Stimulated activated naive CD8-positive, alpha-beta T cell treated with anti-CD3 and anti-CD28 coated beads, Interleukin-15, amount 100 ng/mL, for 72 hours (primary cell): ENCODE results near the gene ROPN1L.

Experiments used
- ATAC-seq: fragments of 150-1000 bp; cut with Tn5 transposase; 2 replicates; pipeline ENCODE4 v1.10.0; 2021; ENCODE audit warnings: mild to moderate bottlenecking, moderate library complexity
- DNase-seq, 2 donors: peaks; one replicate each; pipeline ENCODE4 v3.0.0; 2021 to 2022
- H3K27ac Mint-ChIP-seq, 2 donors: one replicate each; pipeline ENCODE4 v1.8.0; 2022; ENCODE audit warnings: mild to moderate bottlenecking in 2 of 2, mixed read lengths in 2 of 2, moderate library complexity in 2 of 2
- H3K27me3 Mint-ChIP-seq: one replicate; pipeline ENCODE4 v1.8.0; 2022; ENCODE audit warnings: mixed read lengths
- H3K4me1 Mint-ChIP-seq: one replicate; pipeline ENCODE4 v1.8.0; 2022; ENCODE audit warnings: mild to moderate bottlenecking, mixed read lengths
- H3K4me3 Mint-ChIP-seq, 2 donors: one replicate each; pipeline ENCODE4 v1.8.0; 2022; ENCODE audit warnings: mild to moderate bottlenecking in 2 of 2, mixed read lengths in 2 of 2, moderate library complexity in 1 of 2
- H3K9me3 Mint-ChIP-seq, 2 donors: one replicate each; pipeline ENCODE4 v1.8.0; 2022; ENCODE audit warnings: mixed read lengths in 2 of 2

Gene ROPN1L

GRCh38 chr5:10477943-10478342, 36.3 kb downstream of the ROPN1L start:
- H3K9me3 Mint-ChIP-seq = peaks cover 0 to 19% of the 10 kb centered on the region in 2 donors
- no peak overlapping the region for H3K4me3 Mint-ChIP-seq
- no peak overlapping the region for H3K27ac Mint-ChIP-seq
- DNase-seq (no peak), ATAC-seq (no peak)
- H3K4me1 Mint-ChIP-seq = no peaks in the 10 kb centered on the region
- H3K27me3 Mint-ChIP-seq = peaks cover 17% of the 10 kb centered on the region

- peaks cover 0 to 19% of the 10 kb centered on the region in 2 donors for H3K9me3 Mint-ChIP-seq
- no peaks in the 10 kb centered on the region for H3K4me1 Mint-ChIP-seq
- peaks cover 19% of the 10 kb centered on the region for H3K27me3 Mint-ChIP-seq
- DNase-seq = no peak
- H3K4me3 Mint-ChIP-seq = no peak overlapping the region
- no peak for ATAC-seq
- H3K27ac Mint-ChIP-seq = no peak overlapping the region
Measured at GRCh38 chr5:10478436-10478835, 36.8 kb downstream of the ROPN1L start.

GRCh38 chr5:10479154-10479721, 37.6 kb downstream of the ROPN1L start:
- Mint-ChIP-seq H3K27ac (no peak overlapping the region), H3K4me3 (no peak overlapping the region), H3K9me3 (peaks cover 0 to 19% of the 10 kb centered on the region in 2 donors), H3K27me3 (peaks cover 26% of the 10 kb centered on the region), H3K4me1 (no peaks in the 10 kb centered on the region)
- DNase-seq = no peak
- ATAC-seq = no peak

GRCh38 chr5:10480237-10480985, 38.7 kb downstream of the ROPN1L start:
- Mint-ChIP-seq H3K27ac (peak overlapping the region in 1 of 2 donors; percentile 73), H3K27me3 (peaks cover 37% of the 10 kb centered on the region), H3K4me3 (no peak overlapping the region), H3K9me3 (peaks cover 0 to 10% of the 10 kb centered on the region in 2 donors), H3K4me1 (peaks cover 6% of the 10 kb centered on the region)
- DNase-seq (no peak), ATAC-seq (no peak)

DNA sequence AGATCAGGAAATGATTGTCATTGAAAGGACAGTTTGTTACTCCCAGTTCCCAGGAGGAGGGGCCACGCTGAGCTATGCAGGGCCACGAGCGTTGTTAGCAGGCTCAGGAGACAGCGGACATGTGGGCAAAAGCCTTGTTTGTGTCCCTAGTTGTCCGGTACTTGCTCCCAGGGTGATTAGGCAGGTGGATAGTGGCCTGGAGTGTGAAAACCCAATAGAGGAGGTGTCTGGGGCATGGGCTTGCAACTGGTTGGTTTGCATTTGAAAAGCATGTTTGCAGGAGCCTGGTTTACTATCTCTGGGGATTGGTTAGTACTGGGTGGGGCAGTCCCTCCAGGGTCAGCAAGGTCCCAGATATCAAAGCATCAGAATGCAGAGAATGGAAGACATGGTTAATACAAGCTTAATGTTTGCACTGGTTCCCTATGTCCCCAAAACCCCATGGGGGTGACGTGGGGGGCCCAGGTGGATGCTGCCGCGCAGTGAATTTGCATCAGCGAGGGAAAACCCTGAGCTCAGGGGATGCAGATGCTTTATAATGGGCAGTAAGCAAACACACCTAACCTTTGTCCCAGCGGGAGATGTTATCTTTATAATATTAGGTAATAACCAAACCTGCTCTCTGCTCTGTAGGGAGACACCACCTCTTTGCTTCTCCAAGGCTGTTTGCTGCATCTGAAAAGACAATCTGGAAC, 39.7 kb downstream of the ROPN1L start:
- DNase-seq (no peak), ATAC-seq (no peak)
- H3K27me3 Mint-ChIP-seq = peaks cover 37% of the 10 kb centered on the region
- H3K4me1 Mint-ChIP-seq = peaks cover 6% of the 10 kb centered on the region
- no peak overlapping the region for H3K4me3 Mint-ChIP-seq
- peaks cover 0 to under 1% of the 10 kb centered on the region in 2 donors for H3K9me3 Mint-ChIP-seq
- peak overlapping the region in 1 of 2 donors; percentile 34 for H3K27ac Mint-ChIP-seq

GRCh38 chr5:10482791-10483530, 41.3 kb downstream of the ROPN1L start:
- H3K4me3 Mint-ChIP-seq = no peak overlapping the region
- DNase-seq = no peak
- H3K9me3 Mint-ChIP-seq = no peaks in the 10 kb centered on the region
- no peak for ATAC-seq
- H3K4me1 Mint-ChIP-seq = peaks cover 6% of the 10 kb centered on the region
- H3K27ac Mint-ChIP-seq = peak overlapping the region in 1 of 2 donors; percentile 32
- peaks cover 37% of the 10 kb centered on the region for H3K27me3 Mint-ChIP-seq

- Mint-ChIP-seq H3K9me3 (no peaks in the 10 kb centered on the region), H3K4me3 (no peak overlapping the region)
Measured at GRCh38 chr5:10484774-10485141, 43.1 kb downstream of the ROPN1L start.

DNA sequence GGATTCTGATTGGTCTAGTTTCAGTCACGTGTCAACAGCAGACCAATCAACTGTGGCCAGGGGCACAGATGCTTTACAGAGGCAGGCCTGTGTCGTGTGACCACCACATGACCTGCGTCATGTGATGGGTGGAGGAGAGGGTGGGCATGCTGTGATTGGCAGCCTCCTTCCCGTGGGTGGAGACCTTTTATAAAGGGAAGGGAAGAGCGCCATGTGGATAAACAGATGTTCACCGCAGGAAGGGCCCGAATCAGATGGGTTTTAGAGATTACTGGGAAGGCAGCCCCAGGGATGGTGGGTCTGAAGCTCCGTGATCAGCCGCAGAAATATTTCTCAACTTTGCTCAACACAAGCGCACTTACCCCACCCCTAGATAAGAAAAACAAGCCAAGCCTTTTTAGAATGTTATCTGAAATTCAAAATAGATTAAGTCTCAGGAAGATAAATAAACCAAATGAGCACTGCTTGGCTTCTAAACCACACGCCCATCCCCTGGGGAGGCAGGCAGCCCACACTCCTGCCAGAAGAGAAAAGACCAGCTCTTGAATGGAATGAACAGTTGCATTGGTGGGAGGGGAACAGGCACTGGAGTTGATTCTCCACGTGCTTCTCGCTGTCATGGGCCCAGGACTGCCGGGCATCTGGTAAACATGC, 43.6 kb downstream of the ROPN1L start:
- DNase-seq (no peak), ATAC-seq (no peak)
- Mint-ChIP-seq H3K27ac (no peak overlapping the region), H3K27me3 (peaks cover 46% of the 10 kb centered on the region), H3K4me1 (peaks cover 26% of the 10 kb centered on the region), H3K9me3 (no peaks in the 10 kb centered on the region), H3K4me3 (no peak overlapping the region)

More at GRCh38 chr5:10484774-10485141, 43.1 kb downstream of the ROPN1L start:
- no peak for ATAC-seq
- DNase-seq = no peak
- Mint-ChIP-seq H3K27me3 (peaks cover 46% of the 10 kb centered on the region), H3K4me1 (peaks cover 21% of the 10 kb centered on the region), H3K27ac (no peak overlapping the region)

GRCh38 chr5:10485897-10486296, 44.2 kb downstream of the ROPN1L start:
- DNase-seq (no peak), ATAC-seq (no peak)
- Mint-ChIP-seq H3K27ac (no peak overlapping the region), H3K9me3 (no peaks in the 10 kb centered on the region), H3K4me3 (no peak overlapping the region), H3K27me3 (peaks cover 40% of the 10 kb centered on the region), H3K4me1 (peaks cover 28% of the 10 kb centered on the region)

- Mint-ChIP-seq H3K4me3 (no peak overlapping the region), H3K9me3 (no peaks in the 10 kb centered on the region), H3K27ac (no peak overlapping the region), H3K27me3 (peaks cover 37% of the 10 kb centered on the region), H3K4me1 (peaks cover 28% of the 10 kb centered on the region)
- DNase-seq (no peak), ATAC-seq (no peak)
Measured at GRCh38 chr5:10486511-10487344, 45.0 kb downstream of the ROPN1L start.

GRCh38 chr5:10488144-10488543, 46.5 kb downstream of the ROPN1L start:
- H3K27me3 Mint-ChIP-seq = peaks cover 27% of the 10 kb centered on the region
- H3K4me1 Mint-ChIP-seq = peaks cover 28% of the 10 kb centered on the region
- no peak for DNase-seq
- ATAC-seq = no peak
- H3K27ac Mint-ChIP-seq = no peak overlapping the region
- no peak overlapping the region for H3K4me3 Mint-ChIP-seq
- H3K9me3 Mint-ChIP-seq = no peaks in the 10 kb centered on the region

DNA sequence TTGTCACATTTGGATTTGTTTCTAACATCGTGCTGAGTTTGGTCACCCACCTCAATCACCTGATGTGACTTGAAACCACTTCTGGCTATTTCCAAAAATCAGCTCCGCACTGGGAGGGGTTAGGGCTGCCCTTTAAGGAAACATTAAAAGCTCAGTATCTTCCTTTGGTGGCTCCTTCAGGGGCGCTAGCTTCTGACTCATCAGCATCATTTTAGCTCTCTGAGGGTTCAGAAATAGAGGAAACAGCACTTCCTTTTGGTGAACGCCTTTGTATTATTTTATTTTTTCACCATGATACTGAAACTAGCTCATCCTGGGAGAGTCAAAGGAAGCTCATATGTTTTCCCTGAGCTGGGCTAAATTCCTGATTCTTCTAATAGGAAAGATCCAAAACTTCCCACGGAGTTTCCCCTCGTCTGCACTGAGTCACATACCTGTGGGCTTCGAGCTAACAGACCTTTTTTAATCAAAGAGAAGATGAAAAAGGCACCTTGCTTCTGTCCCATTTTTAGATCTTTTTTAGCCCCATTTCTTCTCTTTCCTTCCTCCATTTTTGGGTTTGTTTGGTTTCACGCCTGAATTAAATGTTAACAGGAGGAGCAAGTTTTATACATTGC, 48.2 kb downstream of the ROPN1L start:
- peaks cover 6 to 11% of the 10 kb centered on the region in 2 donors for H3K9me3 Mint-ChIP-seq
- H3K4me3 Mint-ChIP-seq = peak overlapping the region in 1 of 2 donors; percentile 20
- H3K4me1 Mint-ChIP-seq = peaks cover 27% of the 10 kb centered on the region
- DNase-seq = peak in 1 of 2 donors; percentile 11
- peaks cover 13% of the 10 kb centered on the region for H3K27me3 Mint-ChIP-seq
- ATAC-seq = peak; percentile 86
- H3K27ac Mint-ChIP-seq = no peak overlapping the region

DNA sequence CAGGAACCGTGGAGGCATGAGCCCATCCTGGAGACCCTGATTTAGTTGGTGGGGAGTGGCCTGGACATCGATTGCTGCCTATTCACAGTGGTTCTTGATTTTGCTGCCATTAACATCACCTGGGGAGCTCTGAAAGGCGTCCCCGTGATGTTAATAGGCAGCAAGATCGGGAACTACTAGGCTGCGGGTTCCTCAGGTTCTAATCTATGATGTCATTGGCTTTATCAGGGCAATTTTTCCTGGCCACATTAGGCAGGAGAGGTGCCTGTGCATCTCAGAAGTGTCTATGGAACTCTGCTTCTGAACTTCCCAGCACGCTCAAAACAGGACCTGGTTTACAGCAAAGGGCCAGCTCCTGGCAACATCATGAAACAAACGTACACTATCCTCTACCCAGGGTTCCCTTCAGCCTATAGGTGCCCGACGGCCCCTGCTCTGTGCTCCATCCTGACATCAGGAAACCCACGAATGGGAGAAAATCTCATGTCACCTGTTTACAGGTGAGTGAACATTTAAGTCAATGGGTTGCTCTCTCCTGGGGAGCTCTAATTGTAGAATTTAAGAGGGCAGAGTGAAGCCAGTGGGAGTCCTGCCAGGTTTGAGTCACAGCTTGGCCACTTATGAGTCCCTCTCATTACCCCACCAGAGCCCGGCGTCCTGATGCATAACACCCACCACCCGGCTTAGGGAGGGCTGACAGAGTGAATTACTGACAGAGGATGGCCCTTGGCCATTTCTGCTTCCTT, 49.4 kb downstream of the ROPN1L start:
- Mint-ChIP-seq H3K27ac (no peak overlapping the region), H3K4me3 (no peak overlapping the region), H3K27me3 (peaks cover 9% of the 10 kb centered on the region), H3K4me1 (peaks cover 22% of the 10 kb centered on the region), H3K9me3 (peaks cover 6 to 15% of the 10 kb centered on the region in 2 donors)
- no peak for ATAC-seq
- no peak for DNase-seq
